Measurements from ENCODE around the gene ATG101.
A peak's percentile ranks its signal among the peaks of the same experiment; 100 is the strongest.
"Not testable (repeated sequence)": the region's sequence is repeated elsewhere in the genome, so short reads cannot be mapped to it uniquely, and the experiment has no call there.

The ATG101 gene

DNA sequence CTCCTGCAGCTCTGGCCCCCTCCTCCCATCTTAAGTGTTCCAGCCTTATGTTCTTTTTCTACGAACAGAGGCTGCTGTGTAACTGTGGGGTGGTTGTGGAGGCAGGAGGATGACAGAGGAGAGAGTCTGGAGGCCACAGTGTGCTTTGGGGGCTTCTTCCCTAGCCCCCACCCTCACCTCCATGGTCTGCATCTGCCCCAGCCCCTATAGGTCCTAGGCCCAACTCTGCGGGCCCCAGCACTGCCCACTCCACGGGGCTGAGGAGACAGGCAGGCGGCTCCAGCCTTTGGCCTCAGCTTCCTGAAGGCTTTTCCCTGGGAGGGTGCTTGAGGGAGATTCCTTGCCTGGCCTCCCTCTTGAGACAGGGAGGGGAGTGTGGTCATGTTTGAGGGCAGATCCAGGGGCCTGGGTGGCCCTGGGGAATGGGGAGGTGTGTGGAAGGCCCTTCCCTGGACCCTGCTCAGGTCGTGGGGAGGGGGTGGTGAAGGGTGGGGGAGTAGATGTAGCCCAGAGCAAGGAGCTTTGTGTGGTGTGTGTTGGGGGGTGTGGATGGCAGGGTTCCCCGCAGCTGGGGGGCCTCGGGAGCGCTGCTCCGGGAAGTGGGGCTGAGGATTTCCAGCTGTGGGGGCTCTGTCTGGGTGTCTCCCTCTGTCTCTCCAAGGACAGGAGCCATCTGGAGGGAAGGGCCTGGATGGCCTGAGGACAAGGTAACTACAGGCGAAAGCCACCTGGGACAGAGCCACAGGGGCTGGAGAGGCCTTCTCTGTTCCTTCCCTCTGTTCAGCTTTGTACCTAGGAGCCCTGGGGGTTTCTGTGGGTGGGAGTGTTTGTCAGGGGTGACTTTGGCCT lies 10.8 kb downstream of the ATG101 start:
- DNase-seq: no peak

GRCh38 chr12:52081263-52081733 lies 11.5 kb downstream of the ATG101 start:
- DNase-seq: no peak

- peak; percentile 35 for DNase-seq
Measured at GRCh38 chr12:52082026-52082668, 12.4 kb downstream of the ATG101 start.

- no peak for DNase-seq
Measured at GRCh38 chr12:52082669-52082987, 12.8 kb downstream of the ATG101 start.

DNA sequence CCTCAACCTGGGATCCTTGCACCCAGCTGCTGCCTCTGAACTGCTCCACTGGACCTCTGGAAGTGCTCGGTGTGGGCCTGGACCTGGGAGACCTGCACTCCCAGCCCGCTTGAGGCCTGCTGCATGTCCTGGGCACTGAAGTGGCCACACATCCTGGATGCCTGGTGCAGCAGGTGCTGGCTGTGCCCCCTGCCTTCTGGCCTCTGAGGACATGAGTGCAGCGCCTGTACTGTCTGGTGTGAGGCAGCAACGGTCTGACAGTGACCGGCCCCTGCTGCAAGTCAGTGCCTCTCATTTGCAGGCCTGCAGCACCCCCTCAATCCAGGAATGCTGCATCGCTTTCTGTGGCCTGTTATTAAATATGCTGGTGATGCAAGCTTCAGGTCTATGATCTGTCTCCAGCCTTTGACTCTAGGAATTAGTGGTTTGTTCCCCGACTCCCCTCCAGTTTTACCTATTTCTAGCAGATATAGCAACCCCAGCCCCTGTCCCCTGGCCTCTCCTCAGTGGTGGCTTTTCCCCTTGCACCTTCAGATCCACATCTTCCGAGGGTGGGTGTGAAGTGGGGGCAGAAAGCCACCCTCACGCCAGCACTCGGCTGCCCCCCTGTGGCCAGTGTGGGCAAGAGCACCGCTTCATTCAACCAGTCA lies 13.3 kb downstream of the ATG101 start:
- peak; percentile 62 for DNase-seq

- DNase-seq: no peak
Measured at GRCh38 chr12:52083638-52083996, 13.8 kb downstream of the ATG101 start.

- DNase-seq: no peak
Measured at GRCh38 chr12:52084491-52085231, 14.9 kb downstream of the ATG101 start.

- no peak for DNase-seq
Measured at GRCh38 chr12:52085682-52086180, 16.0 kb downstream of the ATG101 start.

DNA sequence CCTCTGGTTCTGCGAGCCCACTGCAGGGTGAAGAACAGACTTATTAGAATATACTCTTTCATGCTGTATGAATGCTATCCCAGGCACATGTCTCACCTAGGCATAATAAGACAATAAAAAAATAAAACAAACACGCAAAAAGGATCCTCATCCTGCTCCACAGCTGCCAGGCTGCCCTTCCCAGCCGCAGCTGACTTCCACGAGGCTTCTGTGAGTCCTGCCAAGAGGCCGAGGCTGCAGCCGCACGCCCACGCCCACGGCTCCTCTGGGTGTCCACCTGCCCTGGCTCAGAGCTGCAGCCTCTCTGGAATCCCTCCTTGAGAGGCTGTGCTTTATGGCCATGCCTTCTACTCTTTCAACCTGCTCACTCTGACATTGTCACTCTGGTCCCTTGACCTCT lies 16.6 kb downstream of the ATG101 start:
- DNase-seq: no peak

GRCh38 chr12:52086944-52087835 lies 17.4 kb downstream of the ATG101 start:
- no peak for DNase-seq

DNA sequence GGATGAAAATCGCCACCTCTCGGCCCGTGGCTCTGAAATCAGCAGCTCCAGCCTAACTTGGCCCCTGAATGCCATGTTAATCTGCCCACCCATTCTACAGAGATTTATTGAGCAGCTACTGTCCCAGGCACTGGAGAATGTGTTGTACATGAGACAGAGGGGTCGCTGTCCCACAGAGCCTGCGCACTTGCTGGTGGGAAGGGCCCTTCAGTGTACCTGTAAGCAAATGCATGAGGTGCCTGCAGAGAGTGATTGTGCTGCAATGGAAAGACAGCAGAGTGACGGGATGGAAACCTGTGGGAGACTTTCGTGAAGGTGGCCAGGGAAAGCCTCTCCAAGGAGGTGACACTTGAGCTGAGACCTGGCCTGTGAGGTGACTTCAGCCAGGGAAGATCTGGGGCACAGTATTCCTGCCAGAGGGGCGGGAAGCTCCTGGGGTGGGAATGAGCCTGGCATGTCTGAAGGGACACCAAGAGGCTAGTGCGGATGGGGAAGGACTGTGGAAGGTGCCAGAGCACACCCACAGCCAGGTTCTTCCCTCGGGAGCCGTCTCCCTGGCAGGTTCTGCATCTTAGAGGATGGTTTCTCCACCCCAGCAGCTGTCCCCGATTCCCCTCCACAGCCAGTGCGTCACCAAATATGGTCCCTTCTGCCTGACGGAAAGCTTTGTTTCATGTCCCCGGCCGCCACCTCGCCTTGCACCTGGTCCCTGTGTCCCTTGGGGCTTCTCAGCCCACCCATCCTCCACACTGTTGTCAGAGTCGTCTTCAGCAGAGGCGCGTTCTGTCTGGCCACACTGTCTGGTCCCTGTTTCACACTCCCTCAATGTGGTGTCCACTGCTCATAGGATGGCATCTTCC lies 18.4 kb downstream of the ATG101 start:
- DNase-seq: no peak

- no peak for DNase-seq
Measured at GRCh38 chr12:52089491-52089890, 19.7 kb downstream of the ATG101 start.

DNA sequence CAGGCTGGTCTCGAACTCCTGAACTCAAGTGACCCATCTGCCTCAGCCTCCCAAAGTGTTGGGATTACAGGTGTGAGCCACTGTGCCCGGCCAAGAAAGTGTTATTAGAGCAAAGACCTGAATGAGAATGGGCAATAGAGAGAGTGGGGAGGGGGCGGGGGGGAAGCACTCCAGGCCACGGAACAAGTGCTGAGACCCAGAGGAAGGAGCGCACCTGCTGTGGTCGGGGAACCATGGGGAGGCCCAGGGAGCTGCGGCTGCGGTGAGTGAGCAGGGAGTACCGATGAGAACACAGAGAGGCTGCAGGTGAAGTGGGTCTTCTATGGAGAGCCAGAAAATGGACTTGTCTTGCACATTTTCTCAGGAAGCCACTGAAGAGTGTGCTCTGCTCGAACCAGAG lies 20.5 kb downstream of the ATG101 start:
- DNase-seq: no peak

GRCh38 chr12:52091061-52091460 lies 21.3 kb downstream of the ATG101 start:
- no peak for DNase-seq

GRCh38 chr12:52091869-52092268 lies 22.1 kb downstream of the ATG101 start:
- no peak for DNase-seq

DNA sequence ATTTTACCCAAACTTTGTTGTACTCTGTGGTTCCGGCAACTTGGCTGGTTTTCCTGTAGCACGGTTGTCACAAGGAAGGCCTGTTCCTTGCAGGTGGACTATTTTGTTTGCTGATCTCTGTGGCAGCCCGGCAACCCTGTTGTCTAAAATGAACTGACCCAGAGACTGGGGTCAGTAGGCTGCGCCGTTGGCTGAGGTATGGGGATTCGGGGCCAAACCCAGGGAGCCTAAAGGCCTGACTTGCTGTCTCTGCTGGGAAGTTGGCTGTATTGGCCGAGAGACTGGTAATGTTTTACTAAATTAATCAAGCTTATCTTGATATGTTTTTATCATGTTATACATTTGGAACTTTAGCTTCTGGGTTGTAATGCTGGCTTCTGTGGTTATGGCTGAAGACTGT lies 23.6 kb downstream of the ATG101 start:
- no peak for DNase-seq

GRCh38 chr12:52096332-52097044 lies 26.7 kb downstream of the ATG101 start:
- no peak for DNase-seq

GRCh38 chr12:52097045-52097666 lies 27.4 kb downstream of the ATG101 start:
- no peak for DNase-seq

DNA sequence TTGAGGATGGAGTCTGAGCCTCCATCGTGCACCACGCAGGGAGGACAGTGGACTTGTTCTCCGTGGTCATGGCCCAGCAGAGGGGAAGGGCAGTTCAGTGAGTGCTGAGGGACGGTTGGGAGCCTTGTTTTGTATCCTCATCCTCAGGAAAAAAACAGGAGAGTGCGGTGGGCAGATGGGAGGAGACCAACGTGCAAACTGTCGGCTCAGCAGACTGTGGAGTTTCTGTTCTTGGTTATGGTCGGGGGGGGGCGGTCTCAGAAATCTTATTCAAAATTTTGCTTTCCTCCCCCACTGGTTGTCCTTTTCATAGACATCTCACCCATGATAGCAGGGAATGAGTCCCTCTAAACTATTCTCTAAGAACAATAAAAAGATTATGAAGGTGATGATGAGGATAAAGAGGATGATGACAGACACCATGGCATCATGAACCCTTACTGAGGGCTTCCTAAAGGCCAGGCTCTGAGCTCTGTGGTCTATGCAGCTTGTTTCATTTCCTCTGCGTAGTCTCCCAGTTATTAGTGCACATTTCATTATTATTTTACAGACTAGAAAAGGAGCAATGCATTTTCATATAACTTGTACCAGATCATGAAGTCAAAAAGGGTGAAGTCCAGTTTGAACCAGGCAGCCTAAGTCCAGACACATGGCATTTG lies 34.8 kb downstream of the ATG101 start:
- DNase-seq: not testable (repeated sequence)
